Hepatic stellate cell (primary cell): ENCODE results near the gene KLHDC7B.
"Not testable (repeated sequence)": the region's sequence is repeated elsewhere in the genome, so short reads cannot be mapped to it uniquely, and the experiment has no call there.

Source experiments
- DNase-seq: peaks from one replicate; pipeline ENCODE4 v3.0.0; 2011; ENCODE audit warnings: low spot score

The KLHDC7B gene

GRCh38 chr22:50517495-50518260, 28.0 kb upstream of the KLHDC7B start:
- DNase-seq, result no peak

- DNase-seq, result no peak
Observed at GRCh38 chr22:50518606-50519005, 27.1 kb upstream of the KLHDC7B start.

GRCh38 chr22:50519151-50519550, 26.5 kb upstream of the KLHDC7B start:
- DNase-seq, result no peak

GRCh38 chr22:50520184-50520583, 25.5 kb upstream of the KLHDC7B start:
- DNase-seq, result not testable (repeated sequence)

- DNase-seq, result no peak
Observed at GRCh38 chr22:50520826-50521453, 24.8 kb upstream of the KLHDC7B start.

GRCh38 chr22:50521710-50522109, 24.0 kb upstream of the KLHDC7B start:
- no peak for DNase-seq

- no peak for DNase-seq
Observed at GRCh38 chr22:50522208-50522805, 23.4 kb upstream of the KLHDC7B start.

GRCh38 chr22:50522806-50523438, 22.8 kb upstream of the KLHDC7B start:
- no peak for DNase-seq

- no peak for DNase-seq
Observed at GRCh38 chr22:50523458-50523805, 22.3 kb upstream of the KLHDC7B start.

- no peak for DNase-seq
Observed at GRCh38 chr22:50523806-50524675, 21.7 kb upstream of the KLHDC7B start.

- no peak for DNase-seq
Observed at GRCh38 chr22:50524676-50525103, 21.0 kb upstream of the KLHDC7B start.

GRCh38 chr22:50525104-50525857, 20.4 kb upstream of the KLHDC7B start, which contains the start of gene SCO2:
Gene SCO2 (minus strand): TSS chr22:50525598. CDS start chr22:50524411, 1,187 bp downstream.
- DNase-seq, result peak; percentile 100

- no peak for DNase-seq
Observed at GRCh38 chr22:50525858-50526107, 19.9 kb upstream of the KLHDC7B start.

GRCh38 chr22:50526108-50526833, 19.4 kb upstream of the KLHDC7B start:
- DNase-seq, result peak; percentile 81

GRCh38 chr22:50526834-50527801, 18.6 kb upstream of the KLHDC7B start:
- no peak for DNase-seq

GRCh38 chr22:50527921-50528681, 17.6 kb upstream of the KLHDC7B start:
- DNase-seq, result no peak

GRCh38 chr22:50528682-50529415, 16.9 kb upstream of the KLHDC7B start:
- no peak for DNase-seq

- no peak for DNase-seq
Observed at GRCh38 chr22:50529416-50529896, 16.2 kb upstream of the KLHDC7B start.
